Activated CD4-positive, CD25-positive, alpha-beta regulatory T cell treated with anti-CD3 and anti-CD28 coated beads, Interleukin-2, amount 50 U/mL, for 72 hours (primary cell): ENCODE measurements around the gene DMKN.

Source experiments
- DNase-seq: peaks from one replicate; pipeline ENCODE4 v3.0.0; 2021

DMKN gene

DNA sequence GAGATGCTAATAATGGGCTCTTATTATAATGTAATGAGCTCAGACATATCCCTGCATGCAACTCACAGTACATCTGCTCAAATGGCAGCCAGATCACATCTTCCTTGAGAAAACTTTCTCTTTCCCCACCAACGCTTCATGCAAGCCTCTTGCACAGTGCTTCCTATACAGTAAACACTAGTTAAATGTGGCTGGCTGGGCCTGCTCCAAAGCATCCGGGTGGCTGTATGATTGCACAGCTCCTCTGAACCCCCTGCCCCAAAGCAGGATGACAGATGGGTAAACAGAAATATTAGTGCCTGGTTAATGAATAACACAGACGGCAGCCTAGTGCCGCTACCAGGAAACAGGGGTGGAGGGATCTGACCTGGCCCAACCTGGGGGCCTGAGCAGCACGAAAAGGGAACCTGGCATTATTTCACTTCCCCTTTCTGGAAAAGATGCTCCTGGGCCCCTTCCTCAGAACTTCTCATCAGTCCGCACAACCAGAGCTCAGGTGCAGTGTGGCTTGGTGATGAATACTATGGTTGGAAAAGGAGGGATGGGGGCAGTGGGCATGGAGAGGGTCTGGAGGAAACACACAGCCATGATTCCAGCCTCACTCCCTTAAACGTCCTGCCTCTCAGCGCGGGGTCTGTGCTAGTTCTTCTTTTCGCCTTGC lies 54.6 kb downstream of the DMKN start:
- no peak for DNase-seq

DNA sequence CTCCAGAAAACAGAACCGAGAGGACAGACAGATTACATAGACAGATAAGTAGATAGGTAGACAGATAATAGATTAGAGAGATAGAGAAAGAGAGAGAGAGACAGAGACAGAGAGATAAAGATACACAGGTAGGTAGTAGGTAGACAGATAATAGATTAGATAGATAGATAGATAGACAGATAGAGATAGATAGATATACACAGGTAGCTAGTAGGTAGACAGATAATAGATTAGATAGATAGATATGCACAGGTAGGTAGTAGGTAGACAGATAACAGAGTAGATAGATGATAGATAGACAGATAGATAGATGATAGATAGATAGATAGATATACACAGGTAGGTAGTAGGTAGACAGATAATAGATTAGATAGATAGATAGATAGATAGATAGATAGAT lies 55.3 kb downstream of the DMKN start:
- DNase-seq: no peak

DNA sequence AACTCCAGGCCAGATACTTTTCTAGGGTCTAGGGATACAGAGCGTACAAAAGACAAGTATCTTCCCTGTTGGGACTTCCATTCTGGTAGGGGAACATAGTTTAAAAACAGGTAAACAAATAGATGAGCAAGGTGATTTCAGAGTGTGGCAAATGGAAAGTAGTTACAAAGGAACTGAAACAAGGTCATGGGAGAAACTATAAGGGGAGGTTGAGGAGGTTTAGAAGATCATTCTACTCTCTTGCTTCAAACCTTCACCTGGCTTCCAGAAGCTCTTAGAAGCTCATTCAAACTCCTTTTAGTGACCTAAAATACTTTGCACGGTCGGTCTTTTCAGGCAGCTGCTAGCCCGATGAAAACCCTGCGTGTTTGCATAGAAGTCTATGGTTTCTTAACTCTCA lies 56.3 kb downstream of the DMKN start:
- DNase-seq: no peak

DNA sequence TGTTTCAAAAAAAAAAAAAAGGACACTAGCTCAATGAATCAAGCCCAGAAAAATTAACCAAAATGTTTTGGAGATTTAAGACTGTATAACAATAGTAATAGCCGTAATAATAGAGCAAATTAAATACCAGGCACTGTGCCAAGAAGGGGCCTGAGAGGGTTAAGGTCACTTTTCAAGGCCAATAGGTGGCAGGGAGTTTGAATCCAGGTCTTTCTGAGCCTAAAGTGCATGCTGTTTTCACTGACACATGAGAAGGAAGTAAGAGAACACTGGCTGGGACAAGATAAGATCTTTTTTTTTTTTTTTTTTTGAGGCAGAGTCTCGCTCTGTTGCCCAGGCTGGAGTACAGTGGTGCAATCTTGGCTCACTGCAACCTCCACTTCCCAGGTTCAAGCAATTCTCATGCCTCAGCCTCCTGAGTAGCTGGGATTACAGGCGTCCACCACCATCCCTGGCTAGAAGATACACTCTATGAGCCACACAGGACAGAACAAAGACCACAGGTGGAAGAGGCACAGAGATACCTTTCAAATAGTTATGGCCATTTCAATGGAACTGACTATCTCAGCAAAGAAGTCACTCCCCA lies 57.7 kb downstream of the DMKN start:
- no peak for DNase-seq

- no peak for DNase-seq
Observed at GRCh38 chr19:35454663-35455062, 58.8 kb downstream of the DMKN start.

GRCh38 chr19:35451338-35452096 lies 61.9 kb downstream of the DMKN start:
- DNase-seq: no peak

DNA sequence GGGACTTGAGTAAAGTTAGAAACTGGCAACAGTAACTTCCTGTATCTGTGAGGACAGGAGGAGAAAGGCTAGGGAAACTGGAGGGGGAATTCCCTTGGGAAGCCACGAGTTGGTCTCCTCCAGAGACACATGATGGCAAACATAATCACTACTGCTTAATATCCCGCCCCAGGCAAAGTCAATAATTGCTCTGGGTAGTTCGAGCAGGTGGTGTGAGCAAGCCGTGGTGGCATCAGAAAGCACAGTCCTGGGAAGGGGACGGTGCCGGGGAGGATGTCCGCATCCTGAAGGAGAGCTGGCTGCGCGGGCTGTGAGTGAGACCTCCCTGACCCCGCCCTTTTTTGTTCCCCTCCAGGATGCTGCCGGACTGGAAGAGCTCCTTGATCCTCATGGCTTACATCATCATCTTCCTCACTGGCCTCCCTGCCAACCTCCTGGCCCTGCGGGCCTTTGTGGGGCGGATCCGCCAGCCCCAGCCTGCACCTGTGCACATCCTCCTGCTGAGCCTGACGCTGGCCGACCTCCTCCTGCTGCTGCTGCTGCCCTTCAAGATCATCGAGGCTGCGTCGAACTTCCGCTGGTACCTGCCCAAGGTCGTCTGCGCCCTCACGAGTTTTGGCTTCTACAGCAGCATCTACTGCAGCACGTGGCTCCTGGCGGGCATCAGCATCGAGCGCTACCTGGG lies 63.9 kb downstream of the DMKN start:
- no peak for DNase-seq

GRCh38 chr19:35447606-35448469 lies 65.6 kb downstream of the DMKN start, which contains the start of gene FFAR2:
Gene FFAR2 (plus strand): TSS chr19:35448257. CDS start chr19:35449715, 1,458 bp downstream.
- no peak for DNase-seq
